Activated naive CD4-positive, alpha-beta T cell treated with anti-CD3 and anti-CD28 coated beads, Interleukin-2, amount 50 U/mL, for 24 hours (primary cell): ENCODE data around the gene DVL1.
"Not testable (repeated sequence)": the region's sequence is repeated elsewhere in the genome, so short reads cannot be mapped to it uniquely, and the experiment has no call there.

ENCODE experiments used
- H3K27ac Mint-ChIP-seq: one replicate; pipeline ENCODE4 v1.8.0; 2021; ENCODE audit warnings: mild to moderate bottlenecking, mixed read lengths
- H3K27me3 Mint-ChIP-seq: one replicate; pipeline ENCODE4 v1.8.0; 2021; ENCODE audit warnings: mixed read lengths
- H3K36me3 Mint-ChIP-seq: one replicate; pipeline ENCODE4 v1.8.0; 2021; ENCODE audit warnings: mixed read lengths
- H3K4me1 Mint-ChIP-seq: one replicate; pipeline ENCODE4 v1.8.0; 2021; ENCODE audit warnings: mixed read lengths
- H3K4me3 Mint-ChIP-seq: one replicate; pipeline ENCODE4 v1.8.0; 2021; ENCODE audit warnings: mild to moderate bottlenecking, mixed read lengths
- H3K9me3 Mint-ChIP-seq: one replicate; pipeline ENCODE4 v1.8.0; 2021; ENCODE audit warnings: mixed read lengths

Gene DVL1

DNA sequence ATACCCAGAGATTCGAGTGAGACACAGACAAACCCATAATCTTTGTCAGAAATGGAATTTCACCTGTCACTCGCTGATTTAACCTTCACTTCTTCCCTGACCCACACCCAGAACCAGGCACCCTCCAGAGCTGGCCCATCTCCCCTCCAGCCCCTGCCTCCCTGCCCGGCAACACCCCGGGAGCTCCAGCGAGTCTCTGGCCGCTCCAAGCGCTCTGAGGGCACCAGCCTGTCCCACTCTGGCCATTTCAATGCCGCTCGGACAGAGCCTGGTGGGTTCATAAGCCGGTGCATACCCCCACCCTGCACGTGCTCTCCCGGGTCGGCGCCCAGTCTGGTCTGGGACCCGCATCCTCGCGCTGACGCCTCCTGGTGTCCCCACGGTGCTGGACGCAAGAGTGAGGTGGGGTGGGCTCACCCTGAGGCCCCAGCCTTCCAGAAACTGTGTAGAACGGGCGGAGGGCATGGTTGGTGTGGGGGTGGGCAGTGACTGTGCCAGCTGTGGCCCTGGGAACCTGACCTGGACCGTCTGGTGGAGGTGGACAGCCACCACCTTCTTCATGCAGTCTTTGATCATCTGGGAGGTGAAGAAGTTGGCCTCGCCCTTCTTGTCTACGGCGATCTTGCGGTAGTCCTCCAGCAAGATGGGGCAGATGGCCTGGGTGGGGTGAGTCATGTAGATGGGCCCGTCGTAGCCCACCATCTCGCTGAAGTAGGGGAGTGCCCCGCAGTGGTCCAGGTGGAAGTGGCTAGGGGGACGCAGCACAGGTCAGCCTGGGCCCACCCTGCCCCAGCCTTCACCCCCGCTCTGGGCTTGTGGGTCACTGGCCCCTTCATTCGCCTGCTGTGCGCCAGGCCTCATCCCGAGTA, 30.2 kb downstream of the DVL1 start:
- Mint-ChIP-seq H3K4me1 (peaks cover 16% of the 10 kb centered on the region), H3K4me3 (no peak overlapping the region), H3K9me3 (no peaks in the 10 kb centered on the region), H3K27ac (no peak overlapping the region), H3K36me3 (peaks cover 8% of the 10 kb centered on the region), H3K27me3 (no peaks in the 10 kb centered on the region)

DNA sequence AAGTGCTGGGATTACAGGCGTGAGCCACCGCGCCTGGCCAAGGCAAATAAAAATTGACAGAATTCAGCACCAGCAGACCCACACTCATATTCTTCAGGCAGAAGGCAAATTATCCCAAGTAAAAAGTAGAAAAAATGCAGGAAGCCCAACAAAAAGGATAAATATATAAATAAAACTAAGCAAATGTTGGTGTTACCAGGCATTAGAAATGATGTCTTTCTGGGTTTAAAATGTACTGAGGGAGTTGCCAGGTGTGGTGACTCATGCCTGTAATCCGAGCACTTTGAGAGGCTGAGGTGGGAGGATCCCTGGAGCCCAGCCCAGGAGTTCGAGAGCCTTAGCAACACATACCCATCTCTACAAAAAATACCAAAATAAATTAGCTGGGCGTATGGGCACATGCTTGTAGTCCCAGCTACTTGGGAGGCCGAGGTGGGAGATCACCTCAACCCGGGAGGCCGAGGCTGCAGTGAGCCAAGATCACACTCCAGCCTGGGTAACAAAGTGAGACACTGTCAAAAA, 31.0 kb downstream of the DVL1 start:
- Mint-ChIP-seq H3K36me3 (peaks cover 9% of the 10 kb centered on the region), H3K4me3 (no peak overlapping the region), H3K27ac (no peak overlapping the region)

GRCh38 chr1:1317420-1317819, 31.8 kb downstream of the DVL1 start:
- H3K27me3 Mint-ChIP-seq = no peaks in the 10 kb centered on the region
- H3K4me3 Mint-ChIP-seq = no peak overlapping the region
- no peaks in the 10 kb centered on the region for H3K9me3 Mint-ChIP-seq
- peaks cover 9% of the 10 kb centered on the region for H3K36me3 Mint-ChIP-seq
- peaks cover 5% of the 10 kb centered on the region for H3K4me1 Mint-ChIP-seq
- H3K27ac Mint-ChIP-seq = no peak overlapping the region

More for the DNA sequence above, 31.0 kb downstream of the DVL1 start:
- Mint-ChIP-seq H3K9me3 (no peaks in the 10 kb centered on the region), H3K4me1 (peaks cover 11% of the 10 kb centered on the region), H3K27me3 (no peaks in the 10 kb centered on the region)

DNA sequence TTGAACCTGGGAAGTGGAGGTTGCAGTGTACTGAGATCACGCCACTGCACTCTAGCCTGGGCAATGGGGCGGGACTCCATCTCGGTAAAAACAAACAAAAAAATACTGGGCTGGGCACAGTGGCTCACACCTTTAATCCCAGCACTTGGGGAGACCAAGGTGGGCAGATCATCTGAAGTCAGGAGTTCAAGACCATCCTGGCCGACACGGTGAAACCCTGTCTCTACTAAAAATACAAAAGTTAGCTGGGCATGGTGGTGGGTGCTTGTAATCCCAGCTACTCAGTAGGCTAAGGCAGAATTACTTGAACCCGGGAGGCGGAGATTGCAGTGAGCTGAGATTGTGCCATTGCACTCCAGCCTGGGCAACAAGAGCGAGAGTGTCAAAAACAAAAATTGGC, 33.0 kb downstream of the DVL1 start:
- H3K4me3 Mint-ChIP-seq, H3K36me3 Mint-ChIP-seq, H3K27ac Mint-ChIP-seq: not testable (repeated sequence)

DNA sequence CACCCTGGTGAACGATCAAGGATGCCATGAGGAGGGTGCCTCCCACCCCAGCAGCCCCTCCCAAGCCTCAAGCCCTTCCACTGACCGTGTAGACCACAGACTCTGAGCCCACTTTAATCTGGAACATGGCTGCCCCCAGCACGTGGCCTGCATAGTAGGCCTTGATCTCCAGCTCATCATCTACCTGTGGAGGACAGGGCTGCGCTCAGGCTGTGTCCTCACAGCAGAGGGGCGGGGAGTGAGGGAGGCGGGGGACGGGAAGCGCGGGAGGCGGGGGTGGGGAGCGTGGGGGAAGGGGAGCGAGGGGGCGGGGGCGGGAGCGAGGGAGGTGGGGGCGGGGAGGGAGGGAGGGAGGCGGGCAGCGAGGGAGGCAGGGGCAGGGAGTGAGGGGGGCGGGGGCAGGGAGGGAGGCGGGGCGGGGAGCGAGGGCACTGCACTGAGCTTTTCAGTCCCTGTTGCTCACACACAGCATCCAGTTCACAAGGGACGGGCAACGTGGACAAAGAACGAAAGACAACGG, 33.7 kb downstream of the DVL1 start:
- H3K27ac Mint-ChIP-seq = no peak overlapping the region

More for the DNA sequence above, 33.0 kb downstream of the DVL1 start:
- H3K27me3 Mint-ChIP-seq, H3K4me1 Mint-ChIP-seq, H3K9me3 Mint-ChIP-seq: not testable (repeated sequence)

GRCh38 chr1:1314678-1315335, 34.4 kb downstream of the DVL1 start:
- H3K27ac Mint-ChIP-seq = no peak overlapping the region
- H3K36me3 Mint-ChIP-seq = peaks cover 7% of the 10 kb centered on the region
- H3K4me3 Mint-ChIP-seq = no peak overlapping the region
- H3K27me3 Mint-ChIP-seq = no peaks in the 10 kb centered on the region
- H3K4me1 Mint-ChIP-seq = no peaks in the 10 kb centered on the region
- H3K9me3 Mint-ChIP-seq = no peaks in the 10 kb centered on the region

More for the DNA sequence above, 33.7 kb downstream of the DVL1 start:
- no peaks in the 10 kb centered on the region for H3K9me3 Mint-ChIP-seq
- no peaks in the 10 kb centered on the region for H3K27me3 Mint-ChIP-seq
- H3K4me3 Mint-ChIP-seq = no peak overlapping the region
- H3K4me1 Mint-ChIP-seq = no peaks in the 10 kb centered on the region
- peaks cover 7% of the 10 kb centered on the region for H3K36me3 Mint-ChIP-seq

DNA sequence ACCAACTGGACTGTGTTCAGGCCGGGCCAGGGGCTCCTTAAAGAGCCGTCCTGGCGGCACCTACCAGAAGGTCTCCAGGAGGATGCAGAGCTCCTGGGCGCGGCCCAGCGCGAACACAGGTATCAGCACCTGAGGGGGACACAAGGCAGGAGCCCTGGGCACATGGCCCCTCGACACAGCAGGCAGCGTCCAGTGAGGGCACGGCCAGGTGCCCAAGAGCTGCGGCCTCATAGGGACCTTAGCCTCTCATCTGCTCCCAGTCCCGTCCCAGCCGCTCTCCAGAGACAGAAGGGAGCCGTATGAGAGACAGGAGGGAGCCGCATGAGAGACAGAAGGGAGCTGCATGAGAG, 35.0 kb downstream of the DVL1 start:
- Mint-ChIP-seq H3K27me3 (no peaks in the 10 kb centered on the region), H3K27ac (no peak overlapping the region), H3K4me1 (no peaks in the 10 kb centered on the region), H3K9me3 (no peaks in the 10 kb centered on the region), H3K4me3 (no peak overlapping the region), H3K36me3 (peaks cover 6% of the 10 kb centered on the region)

DNA sequence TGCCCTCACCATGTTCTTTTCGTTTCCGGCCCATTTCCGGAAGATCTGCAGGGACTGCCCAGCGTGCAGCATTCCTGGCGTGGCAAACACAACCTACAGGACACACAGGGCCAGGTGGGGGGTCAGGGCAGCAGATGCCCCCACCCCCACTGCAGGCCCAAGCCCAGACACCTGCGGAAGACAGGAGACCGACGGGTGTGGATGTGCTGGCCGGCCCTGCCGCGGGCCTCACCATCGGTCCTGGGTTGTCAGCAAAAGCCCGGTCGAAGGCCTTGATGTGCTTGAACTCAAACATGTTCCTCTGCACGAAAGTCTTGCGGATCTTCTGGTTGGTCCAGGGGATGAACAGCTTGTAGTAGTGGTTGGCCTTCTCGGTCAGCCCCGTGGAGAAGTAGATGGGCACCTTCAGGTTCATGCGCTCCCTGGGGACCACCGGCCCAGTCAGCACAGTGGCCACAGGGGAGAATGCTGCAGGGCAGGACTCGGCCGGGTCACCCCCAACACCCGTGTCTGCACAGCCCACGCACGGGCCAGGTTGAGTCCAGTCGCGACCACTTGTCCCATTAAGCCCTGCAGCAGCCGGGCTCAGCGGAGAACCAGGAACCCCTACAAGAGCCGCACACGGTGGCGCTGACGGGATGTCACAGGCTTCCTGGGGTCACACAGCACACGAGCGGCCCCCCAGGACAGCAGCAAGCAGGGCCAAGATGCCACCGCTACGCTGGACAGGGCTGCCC, 35.5 kb downstream of the DVL1 start:
- H3K4me3 Mint-ChIP-seq = no peak overlapping the region
- H3K27ac Mint-ChIP-seq = no peak overlapping the region
- no peaks in the 10 kb centered on the region for H3K27me3 Mint-ChIP-seq
- no peaks in the 10 kb centered on the region for H3K9me3 Mint-ChIP-seq
- H3K36me3 Mint-ChIP-seq = peaks cover 6% of the 10 kb centered on the region
- no peaks in the 10 kb centered on the region for H3K4me1 Mint-ChIP-seq

GRCh38 chr1:1312450-1313314, 36.5 kb downstream of the DVL1 start:
- peaks cover 6% of the 10 kb centered on the region for H3K36me3 Mint-ChIP-seq
- H3K27me3 Mint-ChIP-seq = no peaks in the 10 kb centered on the region
- H3K4me3 Mint-ChIP-seq = no peak overlapping the region
- H3K4me1 Mint-ChIP-seq = no peaks in the 10 kb centered on the region
- no peak overlapping the region for H3K27ac Mint-ChIP-seq
- no peaks in the 10 kb centered on the region for H3K9me3 Mint-ChIP-seq

DNA sequence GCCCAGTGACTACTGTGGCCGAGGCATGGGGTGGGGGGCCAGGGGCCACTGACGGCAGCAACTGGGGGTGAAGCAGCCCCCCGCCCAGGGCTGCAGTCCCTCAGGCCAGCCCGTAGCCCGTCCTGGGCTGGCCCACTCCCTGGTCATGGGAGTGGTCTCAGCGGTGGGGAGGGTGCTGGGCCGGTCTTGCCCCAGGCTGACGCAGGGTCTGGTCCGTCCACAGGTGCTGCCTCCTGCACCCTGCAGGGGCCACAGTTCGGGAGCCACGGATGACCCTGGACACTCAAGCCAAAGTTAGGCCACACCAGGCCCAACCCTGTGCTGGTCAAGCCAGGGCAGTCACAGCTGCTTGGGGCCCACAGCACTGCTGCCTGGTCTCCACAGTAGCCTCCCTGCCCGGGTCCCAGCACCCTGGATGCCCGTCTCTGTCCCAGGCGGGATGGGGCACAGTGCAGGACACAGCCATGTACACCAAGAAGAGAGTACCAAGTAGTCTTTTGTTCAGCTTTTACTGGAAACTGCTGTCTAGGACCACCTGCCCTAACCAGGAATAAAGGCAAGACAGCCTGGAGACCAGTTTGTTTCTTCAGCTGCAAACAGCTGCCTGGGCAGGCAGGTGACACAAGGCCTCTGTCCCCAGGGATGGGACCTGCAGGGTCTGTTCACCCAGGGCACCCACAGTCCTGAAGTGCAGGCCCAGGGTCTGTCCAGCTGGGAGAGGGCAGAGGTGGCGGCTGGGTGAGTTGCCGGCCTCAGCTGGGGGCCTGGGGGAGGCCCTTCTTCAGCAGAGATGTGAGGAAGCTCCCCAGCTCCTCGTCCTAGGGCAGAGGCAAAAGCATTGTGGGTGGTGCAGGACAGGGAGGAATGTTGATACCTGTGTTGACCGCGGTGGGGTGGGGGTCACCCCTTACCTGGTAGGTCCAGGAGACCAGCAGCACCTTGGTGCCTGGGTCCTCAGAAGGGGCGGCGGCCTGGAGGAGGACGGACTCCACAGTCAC, 37.8 kb downstream of the DVL1 start:
- Mint-ChIP-seq H3K27ac (no peak overlapping the region), H3K4me1 (peaks cover 8% of the 10 kb centered on the region), H3K36me3 (peaks cover 3% of the 10 kb centered on the region), H3K4me3 (no peak overlapping the region), H3K27me3 (no peaks in the 10 kb centered on the region), H3K9me3 (no peaks in the 10 kb centered on the region)

DNA sequence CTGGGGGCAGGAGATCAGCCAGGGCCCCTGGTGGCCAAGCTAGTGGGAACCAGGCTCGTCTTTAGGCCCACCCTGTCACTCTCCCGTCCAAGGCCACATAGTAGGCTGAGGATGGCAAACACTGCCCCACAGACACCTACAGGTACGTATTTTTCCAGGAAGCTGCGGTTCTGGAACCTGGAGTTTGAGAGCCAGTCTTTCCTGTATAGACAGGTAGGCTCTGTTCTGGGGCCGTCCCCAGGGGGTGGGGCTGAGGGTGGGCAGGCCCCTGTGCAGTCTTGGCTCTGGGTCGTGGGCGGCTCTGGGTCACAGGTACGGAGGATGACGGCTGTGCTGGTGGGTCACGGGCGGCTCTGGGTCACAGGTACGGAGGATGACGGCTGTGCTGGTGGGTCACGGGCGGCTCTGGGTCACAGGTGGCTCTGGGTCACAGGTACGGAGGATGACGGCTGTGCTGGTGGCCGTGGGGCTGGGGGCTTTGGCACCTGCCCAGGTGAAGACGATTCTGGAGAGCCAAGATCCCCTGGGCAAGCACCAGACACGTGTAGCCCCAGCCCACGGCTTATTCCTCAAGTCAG, 38.7 kb downstream of the DVL1 start:
- H3K9me3 Mint-ChIP-seq = no peaks in the 10 kb centered on the region
- H3K36me3 Mint-ChIP-seq = peaks cover 3% of the 10 kb centered on the region
- peaks cover 15% of the 10 kb centered on the region for H3K4me1 Mint-ChIP-seq
- no peak overlapping the region for H3K27ac Mint-ChIP-seq
- peak overlapping the region; percentile 61 for H3K4me3 Mint-ChIP-seq
- H3K27me3 Mint-ChIP-seq = no peaks in the 10 kb centered on the region

DNA sequence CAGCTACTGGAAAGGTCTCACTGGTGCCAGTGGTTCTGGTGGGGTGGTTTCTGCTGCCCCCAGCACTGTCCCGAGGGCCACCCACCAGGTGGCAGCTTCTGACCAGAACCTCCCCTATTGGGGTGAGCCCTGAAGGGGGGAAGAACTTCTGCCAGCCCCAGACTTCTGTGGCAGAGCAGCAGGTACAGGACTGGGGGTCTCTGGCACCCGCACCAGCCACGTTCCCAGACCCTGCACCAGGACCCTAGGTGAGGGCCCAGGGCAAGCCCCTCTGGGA, 39.2 kb downstream of the DVL1 start:
- Mint-ChIP-seq H3K27ac (no peak overlapping the region), H3K36me3 (peaks cover 3% of the 10 kb centered on the region), H3K9me3 (no peaks in the 10 kb centered on the region), H3K27me3 (no peaks in the 10 kb centered on the region), H3K4me3 (peak overlapping the region; percentile 80), H3K4me1 (peaks cover 15% of the 10 kb centered on the region)

DNA sequence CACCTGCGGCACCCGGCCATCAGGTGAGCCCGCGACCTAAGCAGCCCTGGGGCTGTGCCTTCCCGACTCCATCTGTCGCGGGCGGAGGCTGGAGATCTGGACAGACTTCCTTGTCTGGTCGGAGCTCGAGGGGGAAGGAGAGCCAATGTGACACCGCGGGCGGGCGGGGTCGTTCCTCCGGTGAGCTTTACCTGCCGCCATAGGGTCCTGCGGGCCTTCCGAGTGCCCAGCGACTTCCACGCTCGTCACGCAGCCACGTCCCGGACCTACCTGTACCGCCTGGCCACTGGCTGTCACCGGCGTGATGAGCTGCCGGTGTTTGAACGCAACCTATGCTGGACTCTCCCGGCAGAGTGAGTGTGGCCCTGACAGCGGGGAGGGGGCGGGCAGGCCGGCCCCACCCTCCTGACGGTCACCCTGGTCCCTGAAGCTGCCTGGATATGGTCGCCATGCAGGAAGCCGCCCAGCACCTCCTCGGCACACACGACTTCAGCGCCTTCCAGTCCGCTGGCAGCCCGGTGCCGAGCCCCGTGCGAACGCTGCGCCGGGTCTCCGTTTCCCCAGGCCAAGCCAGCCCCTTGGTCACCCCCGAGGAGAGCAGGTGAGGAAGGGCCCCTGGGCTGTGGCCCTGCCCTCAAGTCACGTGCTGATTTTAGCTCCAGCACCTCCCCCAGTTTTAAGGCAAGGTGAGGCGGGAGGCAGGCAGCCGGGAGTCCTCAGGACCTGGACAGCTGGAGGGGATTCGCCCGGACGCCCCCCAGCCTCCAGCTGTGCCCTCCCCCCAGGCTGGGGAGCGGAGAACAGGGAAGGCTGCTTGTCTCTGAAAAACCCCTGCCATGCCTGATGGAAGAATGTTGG, 39.7 kb downstream of the DVL1 start:
- Mint-ChIP-seq H3K4me1 (peaks cover 15% of the 10 kb centered on the region), H3K9me3 (no peaks in the 10 kb centered on the region), H3K4me3 (peak overlapping the region; percentile 80), H3K27me3 (no peaks in the 10 kb centered on the region), H3K36me3 (peaks cover 2% of the 10 kb centered on the region), H3K27ac (no peak overlapping the region)
